Astrocyte of the spinal cord (primary cell): Measurements from ENCODE around the gene DNAJB13.
A peak's percentile ranks its signal among the peaks of the same experiment; 100 is the strongest.

ENCODE experiments used
- DNase-seq: peaks from one replicate; pipeline ENCODE4 v3.0.0; 2011; ENCODE audit warnings: low read depth, low spot score
- H3K4me3 ChIP-seq: 2 replicates; pipeline ENCODE4 v1.5.1; 2011; ENCODE audit warnings: low read depth, mild to moderate bottlenecking, low read length, moderate library complexity
- CTCF ChIP-seq: IDR thresholded peaks from 2 replicates; pipeline ENCODE4 v1.5.1; 2012; ENCODE audit warnings: low read depth, mild to moderate bottlenecking, low read length, inconsistent platforms
- in situ Hi-C: cut with HindIII; loops from 2 replicates; pipeline ENCODE4 v1.10.0; 2017; ENCODE audit warnings: low sequenced_read_pairs

The DNAJB13 gene

GRCh38 chr11:74012074-74012809 is 61.4 kb downstream of the DNAJB13 start:
- DNase-seq: no peak
- in situ Hi-C loops: no loop called here
- H3K4me3 ChIP-seq: no peak overlapping the region
- no peak for TF ChIP-seq CTCF

GRCh38 chr11:74013141-74013540 is 62.3 kb downstream of the DNAJB13 start:
- no peak for DNase-seq
- H3K4me3 ChIP-seq: no peak overlapping the region
- no peak for TF ChIP-seq CTCF
- in situ Hi-C loops: no loop called here

GRCh38 chr11:74014880-74015279 is 64.1 kb downstream of the DNAJB13 start:
- DNase-seq: no peak
- H3K4me3 ChIP-seq: no peak overlapping the region
- no peak for TF ChIP-seq CTCF
- in situ Hi-C loops: no loop called here

DNA sequence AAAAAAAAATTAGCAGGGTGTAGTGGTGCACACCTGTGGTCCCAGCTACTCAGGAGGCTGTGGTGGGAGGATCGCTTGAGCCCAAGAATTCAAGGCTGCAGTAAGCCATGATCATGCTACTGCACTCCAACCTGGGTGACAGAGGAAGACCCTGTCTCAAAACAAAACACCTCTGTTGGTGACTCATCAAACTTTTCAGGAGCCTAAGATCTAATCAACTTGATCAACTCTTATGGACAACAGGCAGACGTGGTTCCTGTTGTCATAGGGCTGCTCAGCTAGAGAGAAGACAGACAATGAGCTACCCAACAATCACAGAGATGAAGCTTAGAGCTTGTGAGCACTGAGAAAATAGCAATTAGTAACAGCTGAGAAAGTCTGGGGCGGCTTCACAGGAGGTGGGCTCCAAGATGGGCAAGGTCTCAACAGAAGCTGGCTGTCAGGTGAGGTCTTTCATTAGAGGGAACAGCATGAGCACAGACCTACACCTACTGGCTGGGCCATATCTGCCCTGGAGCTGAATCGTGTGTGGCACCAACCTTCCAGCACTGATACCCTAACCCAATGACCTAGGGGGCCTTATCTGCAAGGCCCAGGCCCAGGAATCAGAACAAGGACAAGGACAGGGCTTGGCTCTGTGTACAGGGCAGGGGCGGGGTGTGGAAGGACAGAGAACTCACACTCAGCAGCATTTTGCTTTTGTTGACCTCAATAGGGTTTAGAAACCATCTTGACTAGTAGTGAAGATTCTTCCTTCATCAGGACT is 65.3 kb downstream of the DNAJB13 start:
- DNase-seq: no peak
- no peak for TF ChIP-seq CTCF
- H3K4me3 ChIP-seq: no peak overlapping the region
- in situ Hi-C loops: no loop called here

GRCh38 chr11:74017631-74018030 is 66.8 kb downstream of the DNAJB13 start:
- H3K4me3 ChIP-seq: no peak overlapping the region
- in situ Hi-C loops: no loop called here
- no peak for DNase-seq
- TF ChIP-seq CTCF: no peak

DNA sequence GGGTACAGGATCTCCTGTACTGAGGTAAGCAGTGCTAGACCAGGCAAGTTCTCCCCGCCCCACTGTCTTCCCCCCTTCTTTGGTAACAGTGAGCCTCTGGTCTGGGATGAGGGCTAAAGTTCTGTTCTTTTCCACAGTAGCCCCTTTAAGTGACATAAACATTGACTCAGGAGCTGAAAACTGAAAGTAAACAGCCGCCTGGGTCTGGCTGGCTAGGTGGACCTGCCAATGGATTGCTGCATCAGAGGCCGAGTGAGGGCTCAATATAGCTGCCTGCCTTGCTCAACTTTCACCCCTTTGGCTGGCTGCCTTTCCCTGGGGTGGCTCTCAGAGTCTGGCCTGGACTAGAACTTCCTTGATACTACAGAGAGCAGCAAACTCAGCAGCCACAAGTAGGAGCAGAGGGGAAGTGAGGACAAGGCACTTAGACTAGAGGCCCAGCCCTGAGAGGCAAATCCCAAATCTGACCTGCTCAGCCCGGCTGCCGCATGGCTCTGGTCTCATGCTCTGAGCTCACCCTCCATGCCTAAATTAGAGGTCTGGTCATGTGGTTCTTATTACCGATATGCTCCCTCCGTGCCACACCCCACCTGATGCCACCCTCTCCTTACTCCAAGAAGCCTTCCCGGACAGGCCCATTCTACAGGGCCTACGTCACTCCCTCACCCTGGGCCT is 67.6 kb downstream of the DNAJB13 start:
- H3K4me3 ChIP-seq: no peak overlapping the region
- in situ Hi-C loops: no loop called here
- DNase-seq: peak; percentile 71
- no peak for TF ChIP-seq CTCF
